Measurements from ENCODE around the gene RUNX2. TPM values are rescaled to one million over a fixed set of nuclear protein-coding genes. Genes with fewer than 3 reads are reported as not detected.

Gene RUNX2
- total and polyA plus RNA-seq, 2 experiments from 2014 or later, result 0.66 to 1.7 TPM

GRCh38 chr6:45457141-45457540, 129.0 kb downstream of the RUNX2 start:
- H3K4me1 ChIP-seq (ENCODE audit: insufficient read depth), result no peaks in the 10 kb centered on the region

More at GRCh38 chr6:45457141-45457540, 129.0 kb downstream of the RUNX2 start:
- no peaks in the 10 kb centered on the region for H3K27me3 Mint-ChIP-seq (ENCODE audit: insufficient read depth, low read depth, poor library complexity)
- Histone ChIP-seq H4K20me1 (replicated peaks; ENCODE audit: insufficient read depth) (no peaks in the 10 kb centered on the region), H3K9me2 (ENCODE audit: insufficient read depth) (no peaks in the 10 kb centered on the region), H3K27ac (ENCODE audit: low read depth) (no peak overlapping the region), H3K27me3 (ENCODE audit: insufficient read depth) (no peaks in the 10 kb centered on the region), H3K79me2 (replicated peaks; ENCODE audit: insufficient read depth) (no peaks in the 10 kb centered on the region), H3F3A (replicated peaks; ENCODE audit: low read depth) (no peaks in the 10 kb centered on the region), H2AFZ (no peak overlapping the region), H3K36me3 (ENCODE audit: insufficient read depth) (no peaks in the 10 kb centered on the region), H3K4me3 (no peak overlapping the region), H3K4me2 (no peak overlapping the region)
- DNase-seq (ENCODE audit: low spot score), result no peak
- H3K4me1 Mint-ChIP-seq, result no peaks in the 10 kb centered on the region
- no peaks in the 10 kb centered on the region for H3K36me3 Mint-ChIP-seq (ENCODE audit: low read depth)
- ATAC-seq, result no peak
- TF ChIP-seq NANOG (IDR thresholded peaks at IDR 0.05; ENCODE audit: borderline replicate concordance) (no peak), EZH2phosphoT487 (IDR thresholded peaks at IDR 0.05; ENCODE audit: unreplicated experiment) (no peak), CTCF (conservative IDR thresholded peaks at IDR 0.05; ENCODE audit: low read depth in 2 of 2) (no peak), JUNB (IDR thresholded peaks at IDR 0.05; ENCODE audit: unreplicated experiment) (no peak), EZH2 (IDR thresholded peaks at IDR 0.05; ENCODE audit: low read depth, unreplicated experiment) (no peak), ZNF114 (CRISPR knock-in tag; IDR thresholded peaks at IDR 0.05) (no peak), ZNF462 (CRISPR knock-in tag; IDR thresholded peaks at IDR 0.05) (no peak), POLR2AphosphoS5 (IDR thresholded peaks at IDR 0.05; ENCODE audit: low read depth) (no peak)
- H3K4me3 Mint-ChIP-seq, result no peak overlapping the region
- no peaks in the 10 kb centered on the region for H3K9me3 Mint-ChIP-seq
- no peak overlapping the region for H3K27ac Mint-ChIP-seq
